ENCODE data around the gene ADGRV1.

Gene ADGRV1

DNA sequence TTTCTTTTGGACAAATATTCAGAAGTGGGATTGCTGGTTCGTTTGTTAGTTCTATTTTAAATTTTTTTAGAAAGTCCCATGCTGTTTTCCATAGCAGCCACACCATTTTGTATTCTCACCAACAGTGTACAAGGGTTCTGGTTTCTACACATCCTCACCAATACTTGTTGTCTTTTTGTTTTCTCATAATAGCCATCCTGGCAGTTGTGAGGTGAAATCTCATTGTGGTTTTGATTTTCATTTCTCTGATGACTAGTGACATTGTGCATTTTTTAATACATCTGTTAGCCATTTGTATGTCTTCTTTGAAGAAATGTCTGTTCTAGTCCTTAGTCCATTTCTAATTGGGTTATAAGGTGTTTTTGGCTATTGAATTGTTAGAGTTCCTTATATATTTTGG lies 610.3 kb downstream of the ADGRV1 start:
- DNase-seq (ENCODE audit: low read depth): no peak
- TF ChIP-seq, protein P1, sequence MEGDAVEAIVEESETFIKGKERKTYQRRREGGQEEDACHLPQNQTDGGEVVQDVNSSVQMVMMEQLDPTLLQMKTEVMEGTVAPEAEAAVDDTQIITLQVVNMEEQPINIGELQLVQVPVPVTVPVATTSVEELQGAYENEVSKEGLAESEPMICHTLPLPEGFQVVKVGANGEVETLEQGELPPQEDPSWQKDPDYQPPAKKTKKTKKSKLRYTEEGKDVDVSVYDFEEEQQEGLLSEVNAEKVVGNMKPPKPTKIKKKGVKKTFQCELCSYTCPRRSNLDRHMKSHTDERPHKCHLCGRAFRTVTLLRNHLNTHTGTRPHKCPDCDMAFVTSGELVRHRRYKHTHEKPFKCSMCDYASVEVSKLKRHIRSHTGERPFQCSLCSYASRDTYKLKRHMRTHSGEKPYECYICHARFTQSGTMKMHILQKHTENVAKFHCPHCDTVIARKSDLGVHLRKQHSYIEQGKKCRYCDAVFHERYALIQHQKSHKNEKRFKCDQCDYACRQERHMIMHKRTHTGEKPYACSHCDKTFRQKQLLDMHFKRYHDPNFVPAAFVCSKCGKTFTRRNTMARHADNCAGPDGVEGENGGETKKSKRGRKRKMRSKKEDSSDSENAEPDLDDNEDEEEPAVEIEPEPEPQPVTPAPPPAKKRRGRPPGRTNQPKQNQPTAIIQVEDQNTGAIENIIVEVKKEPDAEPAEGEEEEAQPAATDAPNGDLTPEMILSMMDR (conservative IDR thresholded peaks at IDR 0.05; ENCODE audit: low read depth, low read length): no peak

DNA sequence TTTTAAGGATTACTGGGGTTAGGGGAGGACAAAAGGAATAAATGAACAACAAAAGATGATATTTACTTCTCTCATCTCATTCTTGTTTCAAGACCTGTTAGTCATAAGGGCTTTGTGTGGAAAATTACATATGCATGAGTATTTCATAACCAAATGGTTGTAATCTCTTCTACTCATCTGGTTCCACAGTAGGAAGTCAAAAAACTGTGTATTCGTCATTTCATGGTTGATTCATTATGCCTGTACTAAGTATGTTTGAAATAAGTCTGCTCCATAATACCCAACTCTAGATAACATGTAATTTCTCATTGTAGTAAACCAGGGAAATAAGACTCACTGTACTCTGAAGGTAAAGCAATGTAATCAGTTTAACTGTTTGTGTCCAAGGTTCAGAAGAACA lies 611.7 kb downstream of the ADGRV1 start:
- peak; percentile 86 for DNase-seq (ENCODE audit: low read depth)
- H3K4me3 ChIP-seq (ENCODE audit: low read depth, low read length): no peak overlapping the region
- TF ChIP-seq, protein P1 (conservative IDR thresholded peaks at IDR 0.05; ENCODE audit: low read depth, low read length): no peak

More for the DNA sequence above, 610.3 kb downstream of the ADGRV1 start:
- H3K4me3 ChIP-seq (ENCODE audit: low read depth, low read length): no peak overlapping the region

GRCh38 chr5:91171322-91171721 lies 612.7 kb downstream of the ADGRV1 start:
- DNase-seq (ENCODE audit: low read depth): no peak
- H3K4me3 ChIP-seq (ENCODE audit: low read depth, low read length): no peak overlapping the region

GRCh38 chr5:91174396-91174795 lies 615.8 kb downstream of the ADGRV1 start:
- TF ChIP-seq, protein P1 (conservative IDR thresholded peaks at IDR 0.05; ENCODE audit: low read depth, low read length): no peak
- H3K4me3 ChIP-seq (ENCODE audit: low read depth, low read length): no peak overlapping the region
- DNase-seq (ENCODE audit: low read depth): no peak

More at GRCh38 chr5:91171322-91171721, 612.7 kb downstream of the ADGRV1 start:
- TF ChIP-seq, protein P1 (conservative IDR thresholded peaks at IDR 0.05; ENCODE audit: low read depth, low read length): no peak

DNA sequence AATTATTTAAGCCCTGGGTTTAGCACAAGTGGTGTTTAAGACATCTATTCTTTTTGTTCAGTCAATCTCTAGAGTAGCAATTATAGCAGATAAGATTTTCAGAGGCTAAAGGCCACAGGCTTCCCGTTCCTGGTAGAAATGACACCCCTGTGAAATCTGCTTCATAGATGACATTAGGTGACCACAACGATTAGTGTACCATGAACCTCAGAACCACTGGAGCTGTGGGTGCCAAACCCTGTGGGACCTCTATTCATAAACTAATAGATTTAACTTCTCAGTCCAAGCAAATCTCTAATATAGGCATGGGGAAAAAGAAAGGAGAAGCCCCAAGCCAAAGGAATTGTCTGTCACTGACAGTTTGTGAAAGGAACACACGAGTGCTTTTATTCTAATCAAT lies 617.1 kb downstream of the ADGRV1 start:
- H3K4me3 ChIP-seq (ENCODE audit: low read depth, low read length): no peak overlapping the region
- TF ChIP-seq, protein P1 (conservative IDR thresholded peaks at IDR 0.05; ENCODE audit: low read depth, low read length): no peak
- peak; percentile 5 for DNase-seq (ENCODE audit: low read depth)

DNA sequence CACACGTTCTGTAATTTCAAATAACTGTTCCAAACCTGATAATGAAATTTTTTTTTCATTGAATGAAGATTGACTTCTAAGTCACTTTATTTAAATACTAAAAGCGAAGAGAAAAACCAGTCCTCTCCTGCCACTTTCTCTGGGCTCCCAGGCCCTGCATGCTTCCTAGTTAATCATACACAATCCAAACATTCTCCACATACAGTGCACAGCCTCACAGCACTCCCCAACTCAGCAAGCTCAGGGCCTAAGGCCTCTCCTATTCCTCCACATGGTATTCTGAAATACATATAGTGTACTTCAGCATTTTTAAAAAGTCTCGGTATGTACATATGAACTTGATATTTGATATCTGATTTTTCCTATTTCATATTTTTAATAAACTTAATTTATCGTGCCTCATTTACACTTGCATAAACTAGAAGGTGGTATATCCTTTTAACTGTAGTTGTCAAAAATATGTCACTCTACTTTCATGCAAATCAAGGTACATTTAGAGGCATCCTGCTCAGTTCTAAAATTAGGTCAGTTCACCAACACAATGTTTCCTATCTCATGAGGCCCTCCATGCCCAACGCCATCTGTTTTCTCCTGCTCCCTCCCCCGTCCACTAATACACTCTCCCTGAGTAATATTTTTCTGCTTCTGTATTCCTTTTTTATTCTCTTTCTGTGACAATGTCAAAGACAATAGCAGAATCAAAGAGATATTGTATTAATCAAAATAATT lies 617.9 kb downstream of the ADGRV1 start:
- DNase-seq (ENCODE audit: low read depth): peak; percentile 73
- no peak overlapping the region for H3K4me3 ChIP-seq (ENCODE audit: low read depth, low read length)
- TF ChIP-seq, protein P1 (conservative IDR thresholded peaks at IDR 0.05; ENCODE audit: low read depth, low read length): no peak

DNA sequence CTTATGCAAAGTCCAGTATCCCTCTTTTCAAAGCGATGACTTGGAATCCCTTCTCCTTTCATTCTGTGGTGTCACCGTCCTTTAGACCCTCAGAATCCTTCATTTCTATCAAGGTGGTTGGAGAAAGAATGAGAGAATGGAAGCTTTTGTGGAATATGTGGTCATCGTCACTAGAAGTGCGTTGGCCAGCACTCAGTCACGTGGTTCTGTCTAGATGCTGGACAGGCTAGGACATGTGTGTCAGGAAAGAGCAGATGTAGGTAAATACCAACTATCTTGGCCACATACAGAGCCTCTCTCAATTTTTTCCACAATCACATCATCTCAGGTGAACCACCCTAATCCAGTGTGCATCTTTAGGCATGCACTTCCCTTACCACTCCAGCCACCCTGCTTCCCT lies 618.5 kb downstream of the ADGRV1 start:
- H3K4me3 ChIP-seq (ENCODE audit: low read depth, low read length): no peak overlapping the region
- no peak for DNase-seq (ENCODE audit: low read depth)
- TF ChIP-seq, protein P1 (conservative IDR thresholded peaks at IDR 0.05; ENCODE audit: low read depth, low read length): no peak

Data from choroid plexus epithelial cell (primary cell).